Astrocyte (in vitro differentiated cells and primary cell): Measurements from ENCODE around the gene AQP1. TPM values are rescaled to one million over a fixed set of nuclear protein-coding genes. Genes with fewer than 3 reads are reported as not detected.

Experiments
- DNase-seq: peaks from one replicate; pipeline ENCODE4 v3.0.0-alpha.2; 2010; ENCODE audit warnings: low read depth
- FAIRE-seq: peaks from 2 replicates; lab custom pipeline; 2011; peaks lifted over from hg19 to GRCh38; lab: Jason Lieb, UNC
- H2AFZ ChIP-seq: 2 replicates; pipeline ENCODE4 v1.6.0; 2012; ENCODE audit warnings: low read depth, low read length, inconsistent platforms
- H3K27ac ChIP-seq: 2 replicates; pipeline ENCODE4 v1.5.1; 2011; ENCODE audit warnings: low read depth, low read length, inconsistent platforms
- H3K27me3 ChIP-seq: 2 replicates; pipeline ENCODE4 v1.6.0; 2011; ENCODE audit warnings: low read length, inconsistent platforms; ENCODE audit not compliant: insufficient read depth
- H3K36me3 ChIP-seq: 2 replicates; pipeline ENCODE4 v1.5.1; 2011; ENCODE audit warnings: low read length, inconsistent platforms; ENCODE audit not compliant: insufficient read depth
- H3K4me1 ChIP-seq: 2 replicates; pipeline ENCODE4 v1.5.1; 2011; ENCODE audit warnings: low read length, inconsistent platforms; ENCODE audit not compliant: insufficient read depth
- H3K4me2 ChIP-seq: 2 replicates; pipeline ENCODE4 v1.6.0; 2012; ENCODE audit warnings: low read length, inconsistent platforms
- H3K4me3 ChIP-seq: 2 replicates; pipeline ENCODE4 v1.5.1; 2011; ENCODE audit warnings: low read depth, mild to moderate bottlenecking, low read length, inconsistent platforms; ENCODE audit not compliant: insufficient read depth
- H3K79me2 ChIP-seq: 2 replicates; pipeline ENCODE4 v1.6.0; 2012; ENCODE audit warnings: mild to moderate bottlenecking, low read length, inconsistent platforms; ENCODE audit not compliant: insufficient read depth
- H3K9ac ChIP-seq: 2 replicates; pipeline ENCODE4 v1.6.0; 2012; ENCODE audit warnings: mild to moderate bottlenecking, low read length, inconsistent platforms
- H3K9me3 ChIP-seq: 2 replicates; pipeline ENCODE4 v1.5.1; 2012; ENCODE audit warnings: low read depth, mild to moderate bottlenecking, low read length, inconsistent platforms; ENCODE audit not compliant: insufficient read depth
- H4K20me1 ChIP-seq: 2 replicates; pipeline ENCODE4 v1.6.0; 2012; ENCODE audit warnings: low read length, inconsistent platforms; ENCODE audit not compliant: insufficient read depth
- H3K27ac Mint-ChIP-seq: one replicate; pipeline ENCODE4 v1.8.0; 2021; ENCODE audit warnings: mild to moderate bottlenecking, mixed read lengths; ENCODE audit not compliant: unreplicated experiment
- H3K27me3 Mint-ChIP-seq: one replicate; pipeline ENCODE4 v1.8.0; 2021; ENCODE audit warnings: low read depth, mixed read lengths; ENCODE audit not compliant: unreplicated experiment
- H3K36me3 Mint-ChIP-seq: one replicate; pipeline ENCODE4 v1.8.0; 2021; ENCODE audit warnings: low read depth, mixed read lengths; ENCODE audit not compliant: unreplicated experiment
- H3K4me1 Mint-ChIP-seq: one replicate; pipeline ENCODE4 v1.8.0; 2021; ENCODE audit warnings: low read depth, mixed read lengths; ENCODE audit not compliant: unreplicated experiment
- H3K4me3 Mint-ChIP-seq: one replicate; pipeline ENCODE4 v1.8.0; 2021; ENCODE audit warnings: mild to moderate bottlenecking, moderate library complexity, mixed read lengths; ENCODE audit not compliant: unreplicated experiment
- H3K9me3 Mint-ChIP-seq: one replicate; pipeline ENCODE4 v1.8.0; 2021; ENCODE audit warnings: mild to moderate bottlenecking, mixed read lengths; ENCODE audit not compliant: unreplicated experiment
- CTCF ChIP-seq: IDR thresholded peaks from 2 replicates; pipeline ENCODE4 v1.5.1; 2011; ENCODE audit warnings: low read depth, mild to moderate bottlenecking, inconsistent platforms, low read length, moderate library complexity; ENCODE audit not compliant: insufficient read depth
- EZH2 ChIP-seq: IDR thresholded peaks from 2 replicates; pipeline ENCODE4 v1.6.1; 2012; ENCODE audit warnings: mild to moderate bottlenecking, low read length, inconsistent platforms; ENCODE audit not compliant: insufficient read depth
- total RNA-seq: library from RNA; stranded (reverse); gene quantifications from 2 replicates; pipeline ENCODE4 v1.2.1, GENCODE V29; 2021

AQP1 gene
- total RNA-seq, 1 donor from 2014 or later = 6.7 TPM

GRCh38 chr7:30899066-30899465, 12.6 kb upstream of the AQP1 start:
- DNase-seq (no peak), FAIRE-seq (no peak)
- H3K27ac Mint-ChIP-seq = no peak overlapping the region
- no peak overlapping the region for H3K27ac ChIP-seq
- no peaks in the 10 kb centered on the region for H3K36me3 ChIP-seq
- H3K27me3 Mint-ChIP-seq = peaks cover 56% of the 10 kb centered on the region
- H3K36me3 Mint-ChIP-seq = no peaks in the 10 kb centered on the region
- H3K4me2 ChIP-seq = no peak overlapping the region
- peaks cover 19% of the 10 kb centered on the region for H3K27me3 ChIP-seq
- no peaks in the 10 kb centered on the region for H4K20me1 ChIP-seq
- no peaks in the 10 kb centered on the region for H3K9me3 Mint-ChIP-seq
- no peak for TF ChIP-seq EZH2
- no peak for TF ChIP-seq CTCF
- H3K4me3 ChIP-seq = no peak overlapping the region
- no peak overlapping the region for H3K9ac ChIP-seq
- H3K4me1 ChIP-seq = no peaks in the 10 kb centered on the region
- H3K79me2 ChIP-seq = no peaks in the 10 kb centered on the region
- no peak overlapping the region for H3K4me3 Mint-ChIP-seq
- no peak overlapping the region for H2AFZ ChIP-seq
- H3K4me1 Mint-ChIP-seq = no peaks in the 10 kb centered on the region
- H3K9me3 ChIP-seq = no peaks in the 10 kb centered on the region

- no peaks in the 10 kb centered on the region for H3K79me2 ChIP-seq
- H3K4me3 ChIP-seq = no peak overlapping the region
- no peaks in the 10 kb centered on the region for H3K36me3 ChIP-seq
- Mint-ChIP-seq H3K27ac (no peak overlapping the region), H3K27me3 (peaks cover 50% of the 10 kb centered on the region), H3K4me1 (no peaks in the 10 kb centered on the region), H3K36me3 (no peaks in the 10 kb centered on the region), H3K4me3 (no peak overlapping the region), H3K9me3 (no peaks in the 10 kb centered on the region)
- H4K20me1 ChIP-seq = no peaks in the 10 kb centered on the region
- FAIRE-seq = no peak
- no peak overlapping the region for H2AFZ ChIP-seq
- DNase-seq = no peak
- H3K27me3 ChIP-seq = peaks cover 19% of the 10 kb centered on the region
- H3K9me3 ChIP-seq = no peaks in the 10 kb centered on the region
- no peak overlapping the region for H3K27ac ChIP-seq
- no peak overlapping the region for H3K4me2 ChIP-seq
- TF ChIP-seq CTCF (no peak), EZH2 (no peak)
- H3K9ac ChIP-seq = no peak overlapping the region
- no peaks in the 10 kb centered on the region for H3K4me1 ChIP-seq
Measured at GRCh38 chr7:30899630-30900029, 12.0 kb upstream of the AQP1 start.

- Histone ChIP-seq H3K27me3 (peaks cover 17% of the 10 kb centered on the region), H3K79me2 (no peaks in the 10 kb centered on the region), H2AFZ (no peak overlapping the region), H3K9ac (no peak overlapping the region), H3K4me3 (no peak overlapping the region), H3K27ac (no peak overlapping the region), H3K9me3 (no peaks in the 10 kb centered on the region), H4K20me1 (no peaks in the 10 kb centered on the region), H3K36me3 (no peaks in the 10 kb centered on the region), H3K4me2 (no peak overlapping the region), H3K4me1 (no peaks in the 10 kb centered on the region)
- Mint-ChIP-seq H3K9me3 (no peaks in the 10 kb centered on the region), H3K4me1 (no peaks in the 10 kb centered on the region), H3K36me3 (no peaks in the 10 kb centered on the region), H3K27me3 (peaks cover 47% of the 10 kb centered on the region), H3K27ac (no peak overlapping the region), H3K4me3 (no peak overlapping the region)
- TF ChIP-seq EZH2 (no peak), CTCF (no peak)
- no peak for DNase-seq
- no peak for FAIRE-seq
Measured at GRCh38 chr7:30900053-30900452, 11.6 kb upstream of the AQP1 start.
